PC-3 (cell line): ENCODE measurements around the gene PKP1. TPM values are rescaled to one million over a fixed set of nuclear protein-coding genes. Genes with fewer than 3 reads are reported as not detected.
"Not testable (repeated sequence)": the region's sequence is repeated elsewhere in the genome, so short reads cannot be mapped to it uniquely, and the experiment has no call there.

Experiments
- ATAC-seq: fragments of 200-7000 bp; cut with Tn5 transposase; 2 replicates; pipeline ENCODE4 v1.9.1; 2020; ENCODE audit warnings: mild to moderate bottlenecking, moderate library complexity
- Bru-seq: library from RNA; stranded (reverse); fragments of 400-500 nt; gene quantifications from one replicate; lab custom pipeline; 2021; lab: Mats Ljungman, UMichigan
- BruChase-seq, 2 experiments: library from RNA; stranded (reverse); fragments of 400-500 nt; gene quantifications; one replicate each; lab custom pipeline; 2021; lab: Mats Ljungman, UMichigan
- BruUV-seq: library from RNA; stranded (reverse); fragments of 400-500 nt; replicated peaks from 2 replicates; lab custom pipeline; 2021; lab: Mats Ljungman, UMichigan
- CTCF ChIA-PET: fragments of 300-600 bp; sonication (Branson Sonifier 250); formaldehyde crosslinking; loops from one replicate; lab custom pipeline; 2022; ENCODE audit warnings: antibody characterized with exemption; lab: Charles Lee
- POLR2A ChIA-PET: fragments of 300-600 bp; sonication (Branson Sonifier 250); formaldehyde crosslinking; loops from one replicate; lab custom pipeline; 2022; ENCODE audit warnings: antibody characterized with exemption; ENCODE audit not compliant: unreplicated experiment; lab: Charles Lee
- DNase-seq: peaks from one replicate; pipeline ENCODE4 v3.0.0-alpha.2; 2015
- H2AFZ ChIP-seq: fragments of 300-600 bp; sonication (generic); 2 replicates; pipeline ENCODE4 v1.6.0; 2016; ENCODE audit warnings: antibody characterized with exemption, low read length
- H3F3A ChIP-seq: fragments of 300-600 bp; sonication (generic); one replicate; pipeline ENCODE4 v1.6.0; 2017; ENCODE audit warnings: antibody characterized with exemption, low read length, control low read depth, mild to moderate bottlenecking; ENCODE audit not compliant: unreplicated experiment
- H3K27ac ChIP-seq: fragments of 300-600 bp; sonication (generic); 2 replicates; pipeline ENCODE4 v1.5.1; 2016; ENCODE audit warnings: mild to moderate bottlenecking, low read length
- H3K27me3 ChIP-seq: fragments of 300-600 bp; sonication (generic); 2 replicates; pipeline ENCODE4 v1.6.1; 2016; ENCODE audit warnings: low read length, mixed read lengths
- H3K36me3 ChIP-seq: fragments of 300-600 bp; sonication (generic); 2 replicates; pipeline ENCODE4 v1.6.1; 2016; ENCODE audit warnings: low read depth, mixed run types, low read length, mixed read lengths
- H3K4me1 ChIP-seq: fragments of 300-600 bp; sonication (generic); 2 replicates; pipeline ENCODE4 v1.5.1; 2016; ENCODE audit warnings: low read length; ENCODE audit not compliant: insufficient read depth
- H3K4me2 ChIP-seq: fragments of 300-600 bp; sonication (generic); 2 replicates; pipeline ENCODE4 v1.6.0; 2016; ENCODE audit warnings: low read length
- H3K4me3 ChIP-seq: fragments of 300-600 bp; sonication (generic); 2 replicates; pipeline ENCODE4 v1.5.1; 2016; ENCODE audit warnings: mild to moderate bottlenecking, low read length, mixed read lengths
- H3K79me2 ChIP-seq: fragments of 300-600 bp; sonication (generic); 2 replicates; pipeline ENCODE4 v1.6.1; 2017; ENCODE audit warnings: low read length, mixed read lengths
- H3K9ac ChIP-seq: fragments of 300-600 bp; sonication (generic); 2 replicates; pipeline ENCODE4 v1.6.0; 2016; ENCODE audit warnings: mild to moderate bottlenecking, low read length
- H3K9me2 ChIP-seq: fragments of 300-600 bp; sonication (generic); replicated peaks from 2 replicates; pipeline ENCODE4 v1.6.1; 2016; ENCODE audit warnings: mixed run types, low read length, mixed read lengths
- H3K9me3 ChIP-seq: fragments of 300-600 bp; sonication (generic); 2 replicates; pipeline ENCODE4 v1.6.1; 2016; ENCODE audit warnings: low read length, mixed read lengths
- H4K20me1 ChIP-seq: fragments of 300-600 bp; sonication (generic); 2 replicates; pipeline ENCODE4 v1.6.1; 2016; ENCODE audit warnings: low read length, mixed read lengths
- EZH2 ChIP-seq: fragments of 300-600 bp; sonication (generic); IDR thresholded peaks from one replicate; pipeline ENCODE4 v1.6.1; 2017; ENCODE audit warnings: antibody characterized with exemption, mild to moderate bottlenecking, low read length; ENCODE audit not compliant: unreplicated experiment
- EZH2phosphoT487 ChIP-seq: fragments of 300-600 bp; sonication (generic); IDR thresholded peaks from 2 replicates; pipeline ENCODE4 v1.6.1; 2018; ENCODE audit warnings: mild to moderate bottlenecking, antibody characterized with exemption, low read length, borderline replicate concordance
- intact Hi-C: fragments of 100-400 bp; cut with micrococcal nuclease; formaldehyde crosslinking; loops from 2 replicates; pipeline ENCODE4 v1.9.0; 2023
- long read RNA-seq: library from polyadenylated mRNA; unstranded; transcript quantifications from one replicate; pipeline ENCODE4 v2.0.0, GENCODE V29; 2021; ENCODE audit not compliant: unreplicated experiment
- total RNA-seq: library from RNA; depleted of rRNA; stranded (reverse); fragments of >200 nt; gene quantifications from 2 replicates; pipeline ENCODE4 v1.2.3, GENCODE V29; 2014; rRNA removed
- TF ChIP-seq, protein P1 (sequence below): fragments of 300-600 bp; sonication (generic); conservative IDR thresholded peaks from 2 replicates; pipeline ENCODE4 v1.5.1; 2017; ENCODE audit warnings: antibody characterized with exemption, low read depth, mild to moderate bottlenecking, low read length

PKP1 gene, protein sequence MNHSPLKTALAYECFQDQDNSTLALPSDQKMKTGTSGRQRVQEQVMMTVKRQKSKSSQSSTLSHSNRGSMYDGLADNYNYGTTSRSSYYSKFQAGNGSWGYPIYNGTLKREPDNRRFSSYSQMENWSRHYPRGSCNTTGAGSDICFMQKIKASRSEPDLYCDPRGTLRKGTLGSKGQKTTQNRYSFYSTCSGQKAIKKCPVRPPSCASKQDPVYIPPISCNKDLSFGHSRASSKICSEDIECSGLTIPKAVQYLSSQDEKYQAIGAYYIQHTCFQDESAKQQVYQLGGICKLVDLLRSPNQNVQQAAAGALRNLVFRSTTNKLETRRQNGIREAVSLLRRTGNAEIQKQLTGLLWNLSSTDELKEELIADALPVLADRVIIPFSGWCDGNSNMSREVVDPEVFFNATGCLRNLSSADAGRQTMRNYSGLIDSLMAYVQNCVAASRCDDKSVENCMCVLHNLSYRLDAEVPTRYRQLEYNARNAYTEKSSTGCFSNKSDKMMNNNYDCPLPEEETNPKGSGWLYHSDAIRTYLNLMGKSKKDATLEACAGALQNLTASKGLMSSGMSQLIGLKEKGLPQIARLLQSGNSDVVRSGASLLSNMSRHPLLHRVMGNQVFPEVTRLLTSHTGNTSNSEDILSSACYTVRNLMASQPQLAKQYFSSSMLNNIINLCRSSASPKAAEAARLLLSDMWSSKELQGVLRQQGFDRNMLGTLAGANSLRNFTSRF
- total RNA-seq: 211 and 259 TPM in 2 replicates
- percentile 96 among the genes with signal in this experiment for Bru-seq, nascent RNA
- BruChase-seq, experiment 1, labeled RNA remaining after a 6-hour chase: percentile 95 among the genes with signal in this experiment
- percentile 91 among the genes with signal in this experiment for BruChase-seq, experiment 2, labeled RNA remaining after a 2-hour chase
- long read RNA-seq, full-length matches to known transcripts: 15 of 150 reads
- long read RNA-seq, partial matches to known transcripts: 22 of 150 reads
- long read RNA-seq, other reads (novel, unspliced or antisense): 113 of 150 reads

DNA sequence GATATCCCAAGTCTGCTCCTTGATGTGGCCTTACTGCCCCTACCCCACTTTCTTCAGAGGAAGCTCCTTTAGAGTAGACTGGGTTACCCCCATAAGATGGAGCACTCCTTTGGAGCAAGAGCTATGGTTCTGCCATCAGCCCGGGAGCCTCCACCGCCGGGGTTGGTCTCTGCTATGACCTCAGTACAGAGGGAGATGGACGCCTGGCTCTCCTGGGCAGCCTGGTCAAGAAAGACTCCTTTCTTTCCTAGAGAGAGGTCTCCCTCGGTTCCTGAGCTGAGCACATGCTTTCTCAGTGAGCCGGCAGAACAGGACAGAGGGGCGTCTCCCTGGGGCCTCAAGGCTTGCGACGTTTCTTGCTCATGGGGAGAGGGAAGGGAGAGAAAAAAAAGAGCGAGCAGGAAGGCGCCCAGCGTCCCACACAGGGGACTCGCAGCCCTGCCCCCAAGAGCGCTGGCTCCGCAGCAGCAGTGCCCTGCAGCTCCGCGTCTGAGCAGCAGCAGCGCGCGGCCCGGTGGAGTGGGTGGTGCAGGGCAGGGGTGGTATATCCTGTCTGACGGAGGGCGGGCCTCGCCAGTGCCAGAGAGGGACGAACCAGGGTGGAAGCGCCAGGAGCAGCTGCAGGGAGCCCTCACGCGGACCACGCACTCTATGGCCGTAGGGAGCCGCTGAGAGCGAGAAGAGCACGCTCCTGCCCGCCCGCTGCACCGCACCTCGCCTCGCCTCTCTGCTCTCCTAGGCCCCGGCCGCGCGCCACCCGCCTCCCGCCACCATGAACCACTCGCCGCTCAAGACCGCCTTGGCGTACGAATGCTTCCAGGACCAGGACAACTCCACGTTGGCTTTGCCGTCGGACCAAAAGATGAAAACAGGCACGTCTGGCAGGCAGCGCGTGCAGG is at the start of gene PKP1:
PKP1 (plus strand) TSS at position 576 of the 899 bp plus-strand sequence; CDS start at position 773, 197 bp downstream.
- intact Hi-C loops: loop anchor here (1.0 kb wide), 5 partner anchors 8 to 63 kb away; no protein-coding TSS in a partner anchor
- H3K27ac ChIP-seq: peak within 1 kb of the TSS; percentile 74
- BruUV-seq: TSS peak; percentile 86
- peaks cover 47% of the 10 kb centered on the region for H4K20me1 ChIP-seq
- ChIA-PET CTCF (interaction anchor here (0.6 to 3.2 kb wide), 7 partner anchors 17 to 197 kb away, joined by 3 to 14 read pairs (median 3); no protein-coding TSS in a partner anchor), POLR2A (interaction anchor here (0.6 to 2.9 kb wide), 8 partner anchors 8 to 545 kb away, joined by 3 to 20 read pairs (median 6); partner anchors contain the start of gene CAMSAP2)
- DNase-seq: peak; percentile 100
- no peaks in the 10 kb centered on the region for H3K27me3 ChIP-seq
- H3K79me2 ChIP-seq: peaks cover 63% of the 10 kb centered on the region
- TF ChIP-seq, protein P1, sequence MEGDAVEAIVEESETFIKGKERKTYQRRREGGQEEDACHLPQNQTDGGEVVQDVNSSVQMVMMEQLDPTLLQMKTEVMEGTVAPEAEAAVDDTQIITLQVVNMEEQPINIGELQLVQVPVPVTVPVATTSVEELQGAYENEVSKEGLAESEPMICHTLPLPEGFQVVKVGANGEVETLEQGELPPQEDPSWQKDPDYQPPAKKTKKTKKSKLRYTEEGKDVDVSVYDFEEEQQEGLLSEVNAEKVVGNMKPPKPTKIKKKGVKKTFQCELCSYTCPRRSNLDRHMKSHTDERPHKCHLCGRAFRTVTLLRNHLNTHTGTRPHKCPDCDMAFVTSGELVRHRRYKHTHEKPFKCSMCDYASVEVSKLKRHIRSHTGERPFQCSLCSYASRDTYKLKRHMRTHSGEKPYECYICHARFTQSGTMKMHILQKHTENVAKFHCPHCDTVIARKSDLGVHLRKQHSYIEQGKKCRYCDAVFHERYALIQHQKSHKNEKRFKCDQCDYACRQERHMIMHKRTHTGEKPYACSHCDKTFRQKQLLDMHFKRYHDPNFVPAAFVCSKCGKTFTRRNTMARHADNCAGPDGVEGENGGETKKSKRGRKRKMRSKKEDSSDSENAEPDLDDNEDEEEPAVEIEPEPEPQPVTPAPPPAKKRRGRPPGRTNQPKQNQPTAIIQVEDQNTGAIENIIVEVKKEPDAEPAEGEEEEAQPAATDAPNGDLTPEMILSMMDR: 0 out of 2 replicates have a peak, but pooled peaks have one; percentile 27
- TF ChIP-seq EZH2phosphoT487 (no peak), EZH2 (no peak)
- peaks cover 60% of the 10 kb centered on the region for H3K4me1 ChIP-seq
- H3K4me3 ChIP-seq: peak within 1 kb of the TSS; percentile 79
- ATAC-seq: peak; percentile 84
- no peaks in the 10 kb centered on the region for H3K9me2 ChIP-seq
- H3K4me2 ChIP-seq: peak within 1 kb of the TSS; percentile 89
- peaks cover 21% of the 10 kb centered on the region for H3K36me3 ChIP-seq
- H3K9me3 ChIP-seq: no peaks in the 10 kb centered on the region
- H2AFZ ChIP-seq: peak within 1 kb of the TSS; percentile 41
- H3F3A ChIP-seq: no peaks in the 10 kb centered on the region
- H3K9ac ChIP-seq: peak within 1 kb of the TSS; percentile 87

DNA sequence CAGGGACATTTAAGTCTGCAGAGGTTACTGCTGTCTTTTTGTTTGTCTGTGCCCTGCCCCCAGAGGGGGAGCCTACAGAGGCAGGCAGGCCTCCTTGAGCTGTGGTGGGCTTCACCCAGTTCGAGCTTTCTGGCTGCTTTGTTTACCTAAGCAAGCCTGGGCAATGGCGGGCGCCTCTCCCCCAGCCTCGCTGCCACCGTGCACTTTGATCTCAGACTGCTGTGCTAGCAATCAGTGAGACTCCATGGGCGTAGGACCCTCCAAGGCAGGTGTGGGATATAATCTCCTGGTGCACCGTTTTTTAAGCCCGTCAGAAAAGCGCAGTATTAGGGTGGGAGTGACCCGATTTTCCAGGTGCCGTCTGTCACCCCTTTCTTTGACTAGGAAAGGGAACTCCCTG is 43.7 kb upstream of the PKP1 start:
- H3K9ac ChIP-seq, intact Hi-C loops, ATAC-seq, H3K36me3 ChIP-seq, H3F3A ChIP-seq, H4K20me1 ChIP-seq, H3K79me2 ChIP-seq, H3K4me2 ChIP-seq, H3K4me3 ChIP-seq, DNase-seq, H3K27ac ChIP-seq, H3K4me1 ChIP-seq, POLR2A ChIA-PET, H3K9me2 ChIP-seq, H3K9me3 ChIP-seq, BruUV-seq, H2AFZ ChIP-seq, CTCF ChIA-PET: not testable (repeated sequence)
- peaks cover 44% of the 10 kb centered on the region for H3K27me3 ChIP-seq
